ENCODE measurements around the gene ACOT11.

- TF ChIP-seq CTCF (IDR thresholded peaks at IDR 0.05) (no peak), EZH2phosphoT487 (IDR thresholded peaks at IDR 0.05) (no peak), EZH2 (IDR thresholded peaks at IDR 0.05) (no peak)
Measured at GRCh38 chr1:54559111-54559548, 11.1 kb downstream of the ACOT11 start.

All from neural progenitor cell (in vitro differentiated cells).